HG03108 (cell line): Measurements from ENCODE around the gene CD79A.
"Not testable (repeated sequence)": the region's sequence is repeated elsewhere in the genome, so short reads cannot be mapped to it uniquely, and the experiment has no call there.

Source experiments
- ATAC-seq: cut with Tn5 transposase; IDR thresholded peaks from one replicate; pipeline ENCODE4 v1.9.1; 2021; ENCODE audit warnings: moderate library complexity; ENCODE audit not compliant: unreplicated experiment

Gene CD79A

GRCh38 chr19:41904118-41904870 lies 27.2 kb downstream of the CD79A start:
- ATAC-seq: no peak

GRCh38 chr19:41905273-41906002 lies 28.4 kb downstream of the CD79A start:
- no peak for ATAC-seq

GRCh38 chr19:41906271-41906670 lies 29.2 kb downstream of the CD79A start:
- ATAC-seq: no peak

- no peak for ATAC-seq
These were observed 30.0 kb downstream of the CD79A start for GRCh38 chr19:41906916-41907680.

- ATAC-seq: no peak
These were observed 31.0 kb downstream of the CD79A start for GRCh38 chr19:41907994-41908615.

- no peak for ATAC-seq
These were observed 31.8 kb downstream of the CD79A start for GRCh38 chr19:41908724-41909464.

GRCh38 chr19:41909706-41910105 lies 32.6 kb downstream of the CD79A start:
- ATAC-seq: no peak

- no peak for ATAC-seq
These were observed 33.3 kb downstream of the CD79A start for GRCh38 chr19:41910240-41910991.

GRCh38 chr19:41910992-41911888 lies 34.2 kb downstream of the CD79A start:
- no peak for ATAC-seq

- ATAC-seq: no peak
These were observed 35.0 kb downstream of the CD79A start for GRCh38 chr19:41911889-41912731.

GRCh38 chr19:41912899-41913537 lies 35.9 kb downstream of the CD79A start:
- ATAC-seq: no peak

- ATAC-seq: no peak
These were observed 36.7 kb downstream of the CD79A start for GRCh38 chr19:41913538-41914423.

- ATAC-seq: not testable (repeated sequence)
These were observed 37.4 kb downstream of the CD79A start for GRCh38 chr19:41914424-41914834.

- ATAC-seq: no peak
These were observed 38.1 kb downstream of the CD79A start for GRCh38 chr19:41915021-41915775.

GRCh38 chr19:41915776-41916414 lies 38.8 kb downstream of the CD79A start:
- no peak for ATAC-seq
